Activated naive CD4-positive, alpha-beta T cell treated with anti-CD3 and anti-CD28 coated beads, Interleukin-2, amount 10 ng/mL, durations not matched to agents 7 days and 5 days (primary cell): ENCODE results near the gene EDN2.

ENCODE experiments used
- CTCF ChIA-PET: fragments of 350-600 bp; sonication (Branson Sonifier 250); formaldehyde crosslinking; loops from one replicate; lab custom pipeline; 2021; ENCODE audit warnings: antibody characterized with exemption; lab: Charles Lee
- DNase-seq: peaks from one replicate; pipeline ENCODE4 v3.0.0-alpha.2; 2020
- H3K27ac Mint-ChIP-seq: one replicate; pipeline ENCODE4 v1.8.0; 2021; ENCODE audit warnings: mild to moderate bottlenecking, moderate library complexity, mixed read lengths
- H3K27me3 Mint-ChIP-seq: one replicate; pipeline ENCODE4 v1.8.0; 2021; ENCODE audit warnings: mild to moderate bottlenecking, mixed read lengths
- H3K36me3 Mint-ChIP-seq: one replicate; pipeline ENCODE4 v1.8.0; 2021; ENCODE audit warnings: mixed read lengths
- H3K4me1 Mint-ChIP-seq: one replicate; pipeline ENCODE4 v1.8.0; 2021; ENCODE audit warnings: mixed read lengths
- H3K4me3 Mint-ChIP-seq: one replicate; pipeline ENCODE4 v1.8.0; 2021; ENCODE audit warnings: mild to moderate bottlenecking, moderate library complexity, mixed read lengths
- H3K9me3 Mint-ChIP-seq: one replicate; pipeline ENCODE4 v1.8.0; 2021; ENCODE audit warnings: mixed read lengths

Gene EDN2

GRCh38 chr1:41432481-41433280, 51.8 kb downstream of the EDN2 start:
- DNase-seq: peak; percentile 81
- Mint-ChIP-seq H3K27me3 (peaks cover 42% of the 10 kb centered on the region), H3K4me1 (no peaks in the 10 kb centered on the region), H3K36me3 (no peaks in the 10 kb centered on the region), H3K9me3 (no peaks in the 10 kb centered on the region), H3K4me3 (no peak overlapping the region), H3K27ac (no peak overlapping the region)
- CTCF ChIA-PET: interaction anchor here (0.6 to 3.7 kb wide), 19 partner anchors 12 to 182 kb away, joined by 3 to 19 read pairs (median 3); no protein-coding TSS in a partner anchor

DNA sequence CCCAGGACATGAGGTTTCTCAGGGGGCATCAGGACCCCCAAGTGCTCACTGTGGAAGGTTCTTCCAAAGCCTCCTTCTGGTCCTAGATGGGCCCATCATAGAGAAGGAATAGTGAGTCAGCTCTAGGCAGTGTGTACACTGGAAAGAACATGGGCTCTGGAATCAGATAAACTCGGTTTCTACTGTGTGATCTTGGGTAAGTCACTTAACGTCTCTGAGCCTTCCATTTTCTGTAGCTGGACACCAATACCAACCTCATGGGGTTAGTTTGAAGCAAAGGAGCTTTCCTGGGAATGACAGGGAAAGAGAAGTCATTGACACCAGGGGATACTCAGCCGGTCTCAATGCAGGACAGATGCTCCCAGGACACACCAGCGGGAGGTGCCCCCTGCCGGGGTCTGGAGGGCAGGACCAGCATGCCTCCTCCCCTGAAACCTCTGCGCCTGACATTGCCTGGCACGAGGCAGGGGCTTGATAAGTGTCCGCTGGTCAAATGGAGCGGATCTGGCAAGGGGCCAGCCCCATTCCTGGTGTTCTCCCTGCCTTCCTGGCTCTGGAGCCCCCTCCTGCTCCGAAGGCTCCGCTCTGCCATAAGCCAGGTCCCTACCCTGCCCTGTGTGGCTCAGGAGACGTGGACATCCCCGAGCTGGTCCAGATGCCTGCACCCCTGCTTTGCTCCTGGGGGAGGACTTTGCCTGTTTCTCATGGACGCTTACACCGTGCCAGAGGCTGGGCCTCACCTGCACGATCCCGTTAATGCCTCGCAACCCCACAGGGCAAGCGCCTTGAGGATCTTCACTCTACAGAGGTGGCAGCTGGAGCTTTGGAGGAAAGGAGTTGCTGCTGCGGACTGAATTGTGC, 52.8 kb downstream of the EDN2 start:
- Mint-ChIP-seq H3K9me3 (no peaks in the 10 kb centered on the region), H3K4me1 (no peaks in the 10 kb centered on the region), H3K4me3 (no peak overlapping the region), H3K36me3 (no peaks in the 10 kb centered on the region), H3K27me3 (peaks cover 42% of the 10 kb centered on the region), H3K27ac (no peak overlapping the region)
- DNase-seq: no peak
- CTCF ChIA-PET: interaction anchor here (0.6 to 3.7 kb wide), 16 partner anchors 13 to 181 kb away, joined by 3 to 19 read pairs (median 3); no protein-coding TSS in a partner anchor

- H3K4me1 Mint-ChIP-seq: no peaks in the 10 kb centered on the region
- H3K36me3 Mint-ChIP-seq: no peaks in the 10 kb centered on the region
- H3K9me3 Mint-ChIP-seq: no peaks in the 10 kb centered on the region
- DNase-seq: no peak
- no peak overlapping the region for H3K4me3 Mint-ChIP-seq
- CTCF ChIA-PET: interaction anchor here (1.3 kb wide), 1 partner anchor 147 kb away, joined by 3 read pairs; no protein-coding TSS in a partner anchor
- H3K27me3 Mint-ChIP-seq: peaks cover 35% of the 10 kb centered on the region
- no peak overlapping the region for H3K27ac Mint-ChIP-seq
Measured at GRCh38 chr1:41430582-41430981, 53.9 kb downstream of the EDN2 start.

GRCh38 chr1:41430069-41430468, 54.4 kb downstream of the EDN2 start:
- no peaks in the 10 kb centered on the region for H3K36me3 Mint-ChIP-seq
- H3K4me1 Mint-ChIP-seq: no peaks in the 10 kb centered on the region
- H3K27ac Mint-ChIP-seq: no peak overlapping the region
- H3K27me3 Mint-ChIP-seq: peaks cover 30% of the 10 kb centered on the region
- no peaks in the 10 kb centered on the region for H3K9me3 Mint-ChIP-seq
- DNase-seq: no peak
- CTCF ChIA-PET: interaction anchor here (1.0 to 1.3 kb wide), 2 partner anchors 13 to 147 kb away, joined by 3 read pairs; no protein-coding TSS in a partner anchor
- H3K4me3 Mint-ChIP-seq: no peak overlapping the region

DNA sequence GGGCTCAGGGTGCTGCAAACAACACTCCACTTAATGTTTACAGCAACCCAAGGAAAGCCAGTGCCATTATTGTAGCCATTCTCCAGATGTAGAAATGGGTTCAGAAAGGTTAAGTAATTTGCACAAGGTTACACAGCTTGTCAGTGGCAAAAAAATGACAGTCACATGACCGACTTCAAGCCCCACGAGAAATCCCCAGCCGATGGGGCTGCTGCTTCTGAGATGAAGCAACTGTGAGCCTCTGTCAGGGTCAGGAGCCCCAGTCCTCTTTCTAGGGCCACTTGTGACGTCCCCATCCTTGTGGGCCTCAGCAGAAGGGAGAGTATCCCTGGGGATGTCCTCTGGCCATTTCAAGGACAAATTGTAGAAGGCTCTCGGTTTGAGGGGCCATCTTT, 54.8 kb downstream of the EDN2 start:
- CTCF ChIA-PET: interaction anchor here (1.0 to 1.3 kb wide), 2 partner anchors 12 to 146 kb away, joined by 3 read pairs; no protein-coding TSS in a partner anchor
- Mint-ChIP-seq H3K9me3 (no peaks in the 10 kb centered on the region), H3K4me3 (no peak overlapping the region), H3K4me1 (no peaks in the 10 kb centered on the region), H3K27ac (no peak overlapping the region), H3K36me3 (no peaks in the 10 kb centered on the region), H3K27me3 (peaks cover 25% of the 10 kb centered on the region)
- DNase-seq: no peak
